Thymus (tissue), 11 donors: ENCODE measurements around the gene ASIP. TPM values are rescaled to one million over a fixed set of nuclear protein-coding genes. Genes with fewer than 3 reads are reported as not detected.
"Not testable (repeated sequence)": the region's sequence is repeated elsewhere in the genome, so short reads cannot be mapped to it uniquely, and the experiment has no call there.

Experiments used
- DNase-seq, 9 donors: peaks; one replicate each; pipeline ENCODE4 v3.0.0-alpha.2; 2013; ENCODE audit warnings: low spot score in 9 of 9, low read depth in 6 of 9, missing footprints in 1 of 9
- H3K27ac ChIP-seq, 2 donors: one replicate each; pipeline ENCODE4 v1.5.1; 2013; ENCODE audit warnings: control low read depth in 1 of 2, low read depth in 1 of 2, low read length in 1 of 2, mild to moderate bottlenecking in 1 of 2, moderate library complexity in 1 of 2
- H3K27me3 ChIP-seq, 2 donors: one replicate each; pipeline ENCODE4 v1.5.1; 2013; ENCODE audit warnings: low read length in 1 of 2; ENCODE audit not compliant: control insufficient read depth in 2 of 2, insufficient read depth in 1 of 2
- H3K36me3 ChIP-seq, 2 donors: one replicate each; pipeline ENCODE4 v1.5.1; 2013; ENCODE audit warnings: low read length in 1 of 2, mild to moderate bottlenecking in 1 of 2, moderate library complexity in 1 of 2; ENCODE audit not compliant: control insufficient read depth in 2 of 2, insufficient read depth in 2 of 2
- H3K4me1 ChIP-seq, 2 donors: one replicate each; pipeline ENCODE4 v1.5.1; 2013; ENCODE audit warnings: low read length in 2 of 2; ENCODE audit not compliant: control insufficient read depth in 2 of 2, insufficient read depth in 2 of 2
- H3K4me3 ChIP-seq, 2 donors: one replicate each; pipeline ENCODE4 v1.5.1; 2013; ENCODE audit warnings: low read length in 2 of 2, control low read depth in 1 of 2, mild to moderate bottlenecking in 1 of 2
- H3K9me3 ChIP-seq, 2 donors: one replicate each; pipeline ENCODE4 v1.5.1; 2013; ENCODE audit warnings: low read length in 1 of 2, mild to moderate bottlenecking in 1 of 2; ENCODE audit not compliant: control insufficient read depth in 2 of 2, insufficient read depth in 1 of 2
- WGBS: extraction: QIAGEN DNeasy Blood & Tissue Kit; methylation state at CpG from one replicate; pipeline ENCODE4 v1.1.7; 2013; 5-methylcytosine and 5-hydroxymethylcytosine counted together
- polyA plus RNA-seq: library from polyadenylated mRNA; stranded (reverse); fragments of 200-250 nt; gene quantifications from one replicate; pipeline ENCODE4 v1.2.3, GENCODE V29; 2013
- total RNA-seq: library from RNA; stranded (reverse); fragments of 120-200 nt; gene quantifications from one replicate; pipeline ENCODE4 v1.2.4, GENCODE V29; 2013
- donor health status: healthy.

Gene ASIP
- total and polyA plus RNA-seq, 2 donors = 0.09 to 1.8 TPM

- no peak for DNase-seq
- Histone ChIP-seq H3K4me1 (peaks cover 0 to 9% of the 10 kb centered on the region in 2 donors), H3K9me3 (no peaks in the 10 kb centered on the region), H3K27me3 (no peaks in the 10 kb centered on the region), H3K36me3 (no peaks in the 10 kb centered on the region), H3K4me3 (no peak overlapping the region), H3K27ac (no peak overlapping the region)
Measured at GRCh38 chr20:34250005-34250404, 8.8 kb downstream of the ASIP start.

GRCh38 chr20:34251619-34252018, 10.4 kb downstream of the ASIP start:
- H3K36me3 ChIP-seq = no peaks in the 10 kb centered on the region
- H3K27me3 ChIP-seq = no peaks in the 10 kb centered on the region
- no peak overlapping the region for H3K27ac ChIP-seq
- H3K9me3 ChIP-seq = no peaks in the 10 kb centered on the region
- no peak overlapping the region for H3K4me3 ChIP-seq
- 98% methylated on average over 2 of the region's 2 CpGs for WGBS
- no peak for DNase-seq
- H3K4me1 ChIP-seq = peaks cover 0 to 9% of the 10 kb centered on the region in 2 donors

DNA sequence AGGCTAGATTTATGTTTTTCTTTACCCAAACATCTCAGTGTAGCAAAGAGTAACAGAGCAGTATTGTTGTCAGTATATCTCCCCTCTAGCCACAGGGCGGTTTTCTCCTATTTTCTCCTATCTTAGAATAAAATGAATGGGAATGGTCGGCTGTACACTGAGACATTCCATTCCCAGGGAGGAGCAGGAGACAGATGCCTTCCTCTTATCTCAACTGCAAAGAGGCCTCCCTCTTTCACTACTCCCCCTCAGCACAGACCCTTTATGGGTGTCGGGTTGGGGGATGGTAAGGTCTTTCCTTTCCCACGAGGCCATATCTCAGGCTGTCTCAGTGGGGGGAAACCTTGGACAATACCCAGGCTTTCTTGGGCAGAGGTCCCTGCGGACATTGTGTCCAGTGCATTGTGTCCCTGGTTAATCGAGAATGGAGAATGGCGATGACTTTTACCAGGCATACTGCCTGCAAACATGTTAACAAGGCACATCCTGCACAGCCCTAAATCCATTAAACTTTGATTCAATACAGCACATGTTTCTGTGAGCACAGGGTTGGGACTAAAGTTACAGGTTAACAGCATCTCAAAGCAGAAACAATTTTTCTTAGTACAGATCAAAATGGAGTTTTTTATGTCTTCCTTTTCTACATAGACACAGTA, 11.3 kb downstream of the ASIP start:
- DNase-seq, H3K4me1 ChIP-seq, H3K9me3 ChIP-seq, H3K4me3 ChIP-seq, H3K27ac ChIP-seq, H3K27me3 ChIP-seq, H3K36me3 ChIP-seq: not testable (repeated sequence)
- WGBS = 91% methylated on average over 7 of the region's 7 CpGs

- H3K27ac ChIP-seq = no peak overlapping the region
- no peak for DNase-seq
- 98% methylated on average over 1 of the region's 1 CpG for WGBS
- H3K27me3 ChIP-seq = no peaks in the 10 kb centered on the region
- no peaks in the 10 kb centered on the region for H3K4me1 ChIP-seq
- H3K9me3 ChIP-seq = no peaks in the 10 kb centered on the region
- H3K4me3 ChIP-seq = no peak overlapping the region
- no peaks in the 10 kb centered on the region for H3K36me3 ChIP-seq
Measured at GRCh38 chr20:34254979-34255378, 13.8 kb downstream of the ASIP start.

GRCh38 chr20:34256629-34257124, 15.5 kb downstream of the ASIP start:
- WGBS = 91% methylated on average over 5 of the region's 5 CpGs
- no peaks in the 10 kb centered on the region for H3K9me3 ChIP-seq
- no peaks in the 10 kb centered on the region for H3K27me3 ChIP-seq
- H3K4me3 ChIP-seq = no peak overlapping the region
- no peak overlapping the region for H3K27ac ChIP-seq
- H3K36me3 ChIP-seq = no peaks in the 10 kb centered on the region
- no peaks in the 10 kb centered on the region for H3K4me1 ChIP-seq
- DNase-seq = no peak

DNA sequence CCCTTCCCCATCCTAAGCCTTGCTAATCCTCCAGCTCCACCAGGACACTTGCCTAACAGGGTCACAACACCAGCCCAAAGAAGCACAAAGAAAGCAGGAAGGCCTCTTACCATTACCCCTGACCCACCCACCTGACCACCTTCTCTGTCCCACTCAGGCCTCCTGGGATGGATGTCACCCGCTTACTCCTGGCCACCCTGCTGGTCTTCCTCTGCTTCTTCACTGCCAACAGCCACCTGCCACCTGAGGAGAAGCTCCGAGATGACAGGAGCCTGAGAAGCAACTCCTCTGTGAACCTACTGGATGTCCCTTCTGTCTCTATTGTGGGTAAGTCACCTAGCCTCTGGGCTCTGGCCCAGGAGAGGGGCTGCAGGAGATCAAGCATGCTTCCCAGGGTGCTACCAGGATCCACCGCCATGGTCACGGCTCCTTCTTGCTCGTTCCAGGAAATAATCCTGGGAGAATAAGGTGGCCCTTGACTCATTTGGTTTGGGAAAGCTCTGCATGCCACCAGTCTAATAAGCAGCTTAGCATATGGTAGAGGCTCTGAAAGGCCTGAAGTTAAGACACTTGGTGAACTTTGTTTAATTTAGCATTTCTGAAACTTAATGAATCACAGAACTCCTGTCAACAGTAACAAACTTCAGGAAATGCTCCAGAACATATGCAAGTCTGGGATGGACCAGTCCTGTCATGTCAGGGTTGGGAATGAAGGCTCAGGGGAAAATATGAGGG, 19.2 kb downstream of the ASIP start:
- Histone ChIP-seq H3K4me1 (no peaks in the 10 kb centered on the region), H3K27me3 (no peaks in the 10 kb centered on the region), H3K36me3 (no peaks in the 10 kb centered on the region), H3K9me3 (no peaks in the 10 kb centered on the region), H3K4me3 (no peak overlapping the region), H3K27ac (no peak overlapping the region)
- WGBS = 99% methylated on average over 5 of the region's 5 CpGs
- DNase-seq = no peak

DNA sequence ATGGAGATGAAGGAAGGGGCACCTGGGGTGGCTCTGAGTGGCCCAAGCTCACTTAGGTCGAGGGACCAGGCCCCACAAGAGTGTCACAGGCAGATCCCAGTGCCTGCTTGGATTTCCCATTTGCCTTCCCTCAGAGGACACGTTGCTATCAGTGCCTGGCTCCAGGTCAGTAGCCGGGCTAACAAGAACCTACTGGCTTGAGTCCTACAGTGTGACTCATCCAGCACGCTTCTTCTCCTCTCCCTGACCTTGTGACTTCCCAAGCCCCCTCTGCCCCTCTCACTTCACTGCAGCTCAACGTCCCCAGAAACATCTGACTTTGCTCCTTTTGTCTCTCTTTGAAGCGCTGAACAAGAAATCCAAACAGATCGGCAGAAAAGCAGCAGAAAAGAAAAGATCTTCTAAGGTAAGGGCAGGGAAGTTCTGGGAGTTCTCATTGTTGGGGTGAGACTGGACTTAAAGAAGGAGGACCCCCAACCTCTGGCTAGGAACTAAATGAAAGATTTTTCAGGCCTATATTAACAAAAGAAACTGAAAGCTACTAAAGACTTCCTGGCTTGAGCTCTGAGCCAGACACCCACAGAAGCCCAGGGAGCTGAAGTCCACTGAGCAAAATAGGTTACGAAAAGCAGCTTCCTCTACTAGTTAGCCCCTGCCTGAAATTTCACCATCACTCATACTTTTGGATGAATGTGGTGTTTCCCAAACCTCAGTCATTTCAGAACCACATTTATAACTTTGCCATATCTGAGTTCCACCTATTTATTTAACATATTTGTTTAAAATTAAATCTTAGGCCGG, 21.5 kb downstream of the ASIP start:
- DNase-seq = no peak
- H3K27ac ChIP-seq = peak overlapping the region in 1 of 2 donors; percentile 8

DNA sequence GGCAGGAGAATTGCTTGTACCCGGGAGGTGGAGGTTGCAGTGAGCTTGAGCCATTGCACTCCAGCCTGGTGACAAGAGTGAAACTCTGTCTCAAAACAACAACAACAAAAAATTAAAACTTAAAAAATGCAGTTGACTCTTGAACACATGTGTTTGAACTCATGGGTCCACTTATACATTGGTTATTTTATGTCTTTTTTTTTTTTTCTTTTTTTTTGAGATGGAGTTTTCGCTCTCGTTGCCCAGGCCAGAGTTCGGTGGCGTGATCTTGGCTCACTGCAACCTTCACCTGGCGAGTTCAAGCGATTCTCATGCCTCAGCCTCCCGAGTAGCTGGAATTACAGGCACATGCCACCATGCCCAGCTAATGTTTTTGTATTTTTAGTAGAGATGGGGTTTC, 22.2 kb downstream of the ASIP start:
- not testable (repeated sequence) for H3K36me3 ChIP-seq, H3K4me3 ChIP-seq, H3K27ac ChIP-seq, H3K9me3 ChIP-seq, H3K4me1 ChIP-seq, DNase-seq, H3K27me3 ChIP-seq
- 98% methylated on average over 8 of the region's 8 CpGs for WGBS

More for the DNA sequence above, 21.5 kb downstream of the ASIP start:
- 96% methylated on average over 9 of the region's 9 CpGs for WGBS
- no peaks in the 10 kb centered on the region for H3K36me3 ChIP-seq
- no peaks in the 10 kb centered on the region for H3K9me3 ChIP-seq
- no peaks in the 10 kb centered on the region for H3K4me1 ChIP-seq
- H3K4me3 ChIP-seq = no peak overlapping the region
- H3K27me3 ChIP-seq = no peaks in the 10 kb centered on the region

GRCh38 chr20:34264141-34264540, 22.9 kb downstream of the ASIP start:
- H3K36me3 ChIP-seq = no peaks in the 10 kb centered on the region
- 97% methylated on average over 5 of the region's 5 CpGs for WGBS
- H3K27ac ChIP-seq = no peak overlapping the region
- DNase-seq = no peak
- H3K27me3 ChIP-seq = peaks cover 0 to 2% of the 10 kb centered on the region in 2 donors
- H3K4me1 ChIP-seq = peaks cover 0 to 5% of the 10 kb centered on the region in 2 donors
- no peaks in the 10 kb centered on the region for H3K9me3 ChIP-seq
- no peak overlapping the region for H3K4me3 ChIP-seq
